GM19238 (cell line): Measurements from ENCODE around the gene B4GALT5.
"Not testable (repeated sequence)": the region's sequence is repeated elsewhere in the genome, so short reads cannot be mapped to it uniquely, and the experiment has no call there.

Experiments
- DNase-seq: peaks from one replicate; pipeline ENCODE4 v3.0.0; 2011; ENCODE audit warnings: low spot score; ENCODE audit not compliant: insufficient read length

The B4GALT5 gene

DNA sequence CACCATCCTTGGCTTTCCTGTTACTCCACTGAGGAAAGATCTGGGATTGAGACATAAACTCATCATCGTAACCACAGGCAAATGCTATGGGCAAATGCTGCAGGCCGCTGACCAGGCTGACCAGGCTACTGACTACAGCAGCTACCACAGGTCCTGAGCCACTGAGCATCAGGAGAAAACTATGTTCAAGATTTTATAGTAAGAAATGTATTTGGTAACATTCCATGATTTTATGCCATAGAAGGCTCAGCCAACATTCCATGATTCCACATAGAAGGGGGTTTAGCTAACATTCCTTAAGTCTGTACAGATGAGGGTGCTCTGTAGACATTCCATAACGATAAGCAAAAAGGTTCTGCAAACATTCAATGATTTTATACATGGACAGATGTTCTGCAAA lies 16.1 kb upstream of the B4GALT5 start:
- DNase-seq: no peak

DNA sequence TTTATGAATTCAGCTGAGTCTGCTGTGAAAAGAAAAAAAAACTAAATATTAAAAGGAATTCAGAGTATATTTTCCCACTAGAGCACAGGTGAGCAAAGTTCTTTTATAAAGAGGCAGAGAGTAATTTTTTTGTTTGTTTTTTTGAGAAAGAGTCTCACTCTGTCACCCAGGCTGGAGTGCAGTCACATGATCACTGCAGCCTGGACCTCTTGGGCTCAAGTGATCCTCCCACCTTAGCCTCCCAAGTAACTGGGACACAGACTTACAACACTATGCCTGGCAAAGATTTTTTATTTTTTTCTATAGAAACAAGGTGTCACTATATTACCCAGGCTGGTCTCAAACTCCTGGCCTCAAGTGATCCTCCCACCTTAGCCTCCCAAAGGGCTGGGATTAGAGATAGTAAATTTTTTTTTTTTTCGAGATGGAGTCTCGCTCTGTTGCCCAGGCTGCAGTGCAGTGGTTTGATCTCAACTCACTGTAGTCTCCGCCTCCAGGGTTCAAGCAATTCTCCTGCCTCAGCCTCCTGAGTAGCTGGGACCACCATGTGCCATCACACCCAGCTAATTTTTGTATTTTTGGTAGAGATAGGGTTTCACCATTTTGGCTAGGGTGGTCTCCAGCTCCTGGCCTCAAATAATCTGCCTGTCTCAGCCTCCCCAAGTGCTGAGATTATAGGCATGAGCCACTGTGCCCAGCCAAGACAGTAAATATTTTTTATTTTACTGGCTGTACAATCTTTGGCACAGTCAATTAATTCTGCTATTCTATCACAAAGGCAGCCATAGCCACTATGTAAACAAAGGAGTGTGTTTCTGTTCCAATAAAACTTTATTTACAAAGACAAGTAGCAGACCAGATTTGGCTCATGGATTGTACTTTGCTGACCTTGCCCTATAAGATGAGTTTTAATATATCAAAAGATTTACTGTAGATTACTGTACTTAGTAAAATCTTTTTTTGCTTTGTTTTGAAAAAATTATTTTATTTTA lies 14.5 kb upstream of the B4GALT5 start:
- DNase-seq: no peak

DNA sequence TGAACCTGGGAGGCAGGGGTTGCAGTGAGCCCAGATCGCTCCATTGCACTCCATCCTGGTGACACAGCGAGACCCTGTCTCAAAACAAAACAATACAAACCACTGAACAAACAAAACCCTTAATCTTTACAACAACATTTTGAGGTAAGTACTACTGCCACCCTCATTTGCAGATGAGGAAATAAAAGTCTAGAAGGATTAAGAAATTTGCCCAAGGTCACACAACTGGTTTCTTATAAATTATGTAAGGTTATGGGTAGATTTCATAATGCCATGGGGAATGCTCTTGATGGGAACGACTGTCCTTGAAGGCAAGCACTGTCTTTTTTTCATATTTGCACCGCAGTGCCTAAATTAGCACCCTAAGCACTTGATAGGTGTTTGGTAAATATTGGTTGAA lies 13.8 kb upstream of the B4GALT5 start:
- DNase-seq: no peak

DNA sequence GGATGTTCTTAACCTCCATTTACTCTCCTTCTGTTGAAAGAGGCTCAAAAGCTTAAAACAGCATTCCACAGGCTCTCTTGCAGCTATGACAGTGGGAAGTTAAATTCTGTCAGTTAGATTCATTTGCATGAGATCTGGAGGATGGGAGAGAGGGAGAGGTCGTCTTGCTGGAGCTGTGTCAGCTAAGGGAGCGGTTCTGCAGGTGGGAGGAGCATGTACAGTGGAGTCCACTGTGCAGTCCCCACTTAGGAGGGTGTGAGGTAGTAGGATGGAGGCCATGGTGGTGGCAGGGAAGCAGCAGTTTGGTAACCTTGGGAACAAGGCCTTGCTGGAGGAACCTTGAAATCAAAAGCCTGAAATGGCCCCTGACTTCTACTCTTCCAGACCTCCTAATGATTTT lies 12.0 kb upstream of the B4GALT5 start:
- DNase-seq: no peak

DNA sequence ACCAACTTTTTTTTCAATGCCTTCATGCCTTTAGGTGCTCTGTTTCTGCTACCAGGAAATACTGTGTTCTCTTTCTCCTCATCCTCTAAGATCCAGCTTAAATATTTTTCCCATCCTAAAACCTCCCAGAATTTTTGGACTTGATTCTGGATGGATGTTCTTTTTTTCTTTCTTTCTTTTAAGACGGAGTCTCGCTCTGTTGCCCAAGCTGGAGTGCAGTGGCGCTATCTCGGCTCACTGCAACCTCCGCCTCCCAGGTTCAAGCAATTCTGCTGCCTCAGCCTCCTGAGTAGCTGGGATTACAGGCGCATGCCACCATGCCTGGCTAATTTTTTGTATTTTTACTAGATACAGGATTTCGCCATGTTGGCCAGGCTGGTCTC lies 11.5 kb upstream of the B4GALT5 start:
- not testable (repeated sequence) for DNase-seq

DNA sequence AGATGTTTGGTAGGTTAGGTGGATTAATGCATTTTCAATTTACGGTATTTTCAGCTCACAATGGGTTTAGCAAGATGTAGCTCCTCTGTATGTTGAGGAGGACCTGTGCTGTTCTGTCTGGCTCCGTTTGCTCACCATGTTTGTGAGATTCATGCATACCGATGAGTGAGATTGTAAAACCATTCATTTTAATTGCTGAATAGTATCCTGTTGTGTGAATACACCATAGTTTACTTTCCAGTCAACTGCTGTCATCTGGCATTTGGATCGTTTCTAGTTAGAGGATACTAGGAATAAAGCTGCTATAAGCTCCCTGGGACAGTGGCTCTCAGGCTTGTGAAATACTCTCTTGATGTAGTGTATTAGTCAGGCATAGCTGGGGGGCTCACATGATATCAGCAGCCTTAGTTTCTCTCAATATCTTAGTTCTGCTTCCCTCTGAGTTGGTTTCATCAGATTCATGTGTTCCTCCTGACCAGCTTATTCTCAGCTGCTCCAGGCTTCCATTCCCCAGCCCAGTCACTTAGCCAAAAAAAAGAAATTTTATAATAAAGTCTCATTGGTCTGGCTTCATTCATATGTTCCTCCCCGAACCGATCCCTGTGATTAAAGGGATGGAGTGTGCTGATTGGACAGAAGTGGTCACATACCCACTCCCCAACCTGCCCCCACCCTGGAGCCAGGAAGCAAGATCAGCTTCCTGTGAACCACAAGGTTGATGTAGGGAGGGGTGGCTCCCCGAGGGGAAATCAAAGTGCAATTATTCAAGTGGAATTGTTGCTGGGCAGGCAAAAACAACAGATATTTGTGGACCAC lies 10.9 kb upstream of the B4GALT5 start:
- DNase-seq: no peak

DNA sequence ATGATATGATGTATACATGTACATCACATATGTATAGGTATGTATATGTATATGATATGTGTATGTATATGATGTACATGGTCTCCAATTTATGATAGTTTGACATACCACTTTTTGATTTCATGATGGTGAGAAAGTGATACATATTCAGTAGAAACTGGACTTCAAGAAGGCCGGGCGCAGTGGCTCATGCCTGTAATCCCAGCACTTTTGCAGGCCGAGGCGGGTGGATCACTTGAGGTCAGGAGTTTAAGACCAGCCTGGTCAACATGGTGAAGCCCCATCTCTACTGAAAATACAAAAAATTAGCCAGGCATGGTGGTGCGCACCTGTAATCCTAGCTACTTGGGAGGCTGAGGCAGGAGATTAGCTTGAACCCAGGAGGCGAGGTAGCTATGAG lies 10.1 kb upstream of the B4GALT5 start:
- not testable (repeated sequence) for DNase-seq

DNA sequence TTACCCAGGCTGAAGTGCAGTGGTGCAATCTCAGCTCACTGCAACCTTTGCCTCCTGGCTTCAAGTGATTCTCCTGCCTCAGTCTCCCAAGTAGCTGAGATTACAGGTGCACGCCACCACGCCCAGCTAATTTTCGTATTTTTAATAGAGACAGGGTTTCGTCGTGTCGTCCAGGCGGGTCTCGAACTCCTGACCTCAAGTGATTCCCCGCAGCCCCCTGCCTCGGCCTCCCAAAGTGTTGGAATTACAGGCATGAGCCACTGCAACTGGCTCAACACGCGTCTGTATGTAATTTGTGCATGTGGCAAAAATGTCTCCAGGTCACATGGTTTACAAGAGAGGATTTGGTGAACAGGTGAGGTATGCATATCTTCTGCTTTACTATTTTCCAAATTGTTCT lies 7.6 kb upstream of the B4GALT5 start:
- DNase-seq: not testable (repeated sequence)

DNA sequence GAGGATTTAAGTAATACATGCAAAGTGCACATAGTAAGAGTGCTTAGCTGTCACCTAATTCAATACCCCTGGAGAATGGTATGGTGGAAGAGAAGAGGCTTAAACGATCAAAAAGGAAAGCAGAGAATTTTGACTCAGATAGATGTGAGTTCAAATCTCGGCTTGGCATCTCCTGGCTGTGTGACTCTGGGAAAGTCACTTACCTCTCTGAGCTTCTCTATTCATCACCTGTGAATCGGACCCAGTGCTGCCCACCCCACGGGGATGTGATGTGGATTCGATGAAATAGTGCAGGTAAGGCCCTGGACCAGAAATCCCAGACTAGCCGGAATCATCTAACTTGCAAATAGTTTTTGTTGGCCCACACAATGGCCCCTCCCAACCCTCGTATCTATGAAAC lies 1.8 kb upstream of the B4GALT5 start:
- DNase-seq: no peak

DNA sequence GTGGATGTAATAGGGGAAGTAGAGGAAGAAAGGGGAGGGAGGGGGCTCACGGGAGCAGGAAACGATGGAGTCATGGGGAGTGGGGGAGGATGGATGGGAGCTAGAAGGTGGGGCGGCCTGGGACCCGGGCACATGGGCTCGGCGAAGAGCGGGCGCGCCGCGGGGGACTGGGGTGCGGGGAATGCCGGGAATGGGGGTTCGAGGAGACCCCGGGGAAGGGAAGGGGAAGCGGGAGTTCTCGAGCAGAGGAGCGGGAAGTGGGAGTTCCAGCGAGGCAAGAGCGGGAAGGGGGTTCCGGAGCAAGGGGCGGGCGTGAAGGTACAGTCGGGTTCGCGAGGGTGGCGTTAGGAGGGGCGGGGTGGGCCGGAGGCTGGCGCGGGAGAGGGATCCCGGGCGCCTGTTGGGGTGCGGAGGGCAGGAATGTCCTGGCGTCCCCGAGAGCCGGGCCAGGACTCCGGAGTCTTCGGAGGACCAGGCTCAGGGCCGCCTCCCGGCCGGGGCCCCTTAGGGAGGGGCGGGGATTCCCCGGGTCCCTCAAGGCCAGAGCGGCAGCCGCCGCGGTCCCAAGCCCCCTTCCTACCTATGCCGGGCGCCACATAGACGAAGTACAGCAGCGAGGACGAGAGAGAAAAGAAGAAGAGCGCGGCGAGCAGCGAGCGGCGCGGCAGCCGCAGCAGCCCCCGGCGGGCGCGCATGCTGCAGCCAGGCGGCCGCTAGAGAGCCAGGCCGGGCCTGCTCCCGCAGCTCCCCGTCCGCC lies 504 bp downstream of the B4GALT5 start:
- DNase-seq: peak; percentile 26

DNA sequence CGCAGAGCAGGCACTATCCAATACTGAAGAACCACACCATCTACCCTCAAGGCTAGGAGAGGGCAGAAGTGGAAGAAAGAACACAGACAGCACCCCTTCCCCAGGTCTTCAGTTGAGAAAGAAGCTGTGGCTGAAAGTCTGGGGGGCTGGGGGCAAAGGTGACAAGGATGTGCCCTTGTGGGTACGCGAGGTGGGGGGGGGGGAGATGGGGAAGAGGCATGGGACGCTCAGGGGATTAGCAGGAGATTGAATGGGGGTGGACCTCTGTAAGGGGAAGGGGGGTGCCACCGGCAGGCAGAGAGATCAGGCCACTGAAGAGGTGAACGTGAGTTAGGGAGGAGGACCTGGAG lies 1.1 kb downstream of the B4GALT5 start:
- DNase-seq: no peak

DNA sequence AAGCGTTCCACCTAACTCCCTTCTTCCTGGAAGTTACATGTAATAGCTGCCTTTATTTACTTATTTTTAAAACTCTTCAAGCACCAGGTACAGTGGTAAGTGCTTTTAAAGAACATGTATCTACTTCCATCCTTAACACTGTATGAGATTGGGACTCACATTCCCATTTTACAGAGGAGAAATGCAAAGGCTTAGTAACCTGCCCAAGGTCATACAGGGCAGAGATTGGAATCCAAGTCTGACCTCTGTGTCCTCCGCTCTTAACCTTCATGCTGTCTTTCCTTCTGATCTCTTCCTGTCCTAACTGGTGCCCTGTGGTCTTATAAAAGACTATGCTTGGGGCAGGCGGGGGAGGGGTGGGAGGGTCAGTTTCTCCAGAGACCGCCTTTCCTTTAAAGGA lies 1.6 kb downstream of the B4GALT5 start:
- no peak for DNase-seq

DNA sequence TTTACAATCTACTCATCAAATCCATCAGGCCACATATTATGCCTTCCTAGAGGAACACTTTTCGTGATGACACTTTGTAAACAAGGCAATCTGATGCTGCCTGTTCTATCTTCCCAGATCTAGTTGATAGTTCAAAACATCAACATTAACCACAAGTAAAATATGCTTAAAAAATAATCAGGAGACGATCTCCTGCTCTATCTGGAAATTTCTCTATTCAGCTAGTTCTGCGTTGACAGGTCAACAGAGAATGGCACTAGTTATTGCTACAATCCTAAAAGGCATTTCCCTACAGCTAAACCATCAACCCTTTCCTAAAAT lies 2.1 kb downstream of the B4GALT5 start:
- DNase-seq: no peak

DNA sequence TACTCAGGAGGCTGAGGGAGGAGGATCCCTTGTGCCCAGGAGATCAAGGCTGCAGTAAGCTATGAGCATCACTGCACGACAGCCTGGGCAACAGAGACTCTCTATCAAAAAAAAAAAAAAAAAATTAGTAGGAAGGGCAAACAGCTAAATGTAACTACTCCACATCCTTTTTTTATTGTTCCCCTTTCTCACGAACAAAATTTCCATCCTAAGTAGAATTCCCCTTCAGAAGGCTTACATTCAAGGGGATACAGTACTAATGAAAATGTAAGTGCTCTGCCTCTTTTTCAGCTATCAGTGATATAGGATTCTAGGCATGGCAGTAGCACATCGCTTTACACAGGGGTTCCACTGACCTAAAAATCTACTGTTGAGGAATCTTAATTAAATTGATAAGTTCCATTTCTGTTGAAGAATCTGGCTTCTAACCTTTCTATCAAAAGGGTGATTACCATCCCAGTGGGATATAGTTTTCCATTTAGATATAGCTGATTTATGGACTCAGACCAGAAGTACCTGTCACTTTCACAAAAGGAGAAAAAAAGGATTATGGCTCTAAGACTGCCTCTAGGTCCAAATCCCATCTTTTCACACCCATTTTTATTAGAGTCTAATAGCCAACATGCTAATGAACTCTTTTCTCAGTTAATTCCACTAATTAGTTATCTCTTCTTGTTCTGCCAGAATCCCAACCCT lies 2.6 kb downstream of the B4GALT5 start:
- no peak for DNase-seq

DNA sequence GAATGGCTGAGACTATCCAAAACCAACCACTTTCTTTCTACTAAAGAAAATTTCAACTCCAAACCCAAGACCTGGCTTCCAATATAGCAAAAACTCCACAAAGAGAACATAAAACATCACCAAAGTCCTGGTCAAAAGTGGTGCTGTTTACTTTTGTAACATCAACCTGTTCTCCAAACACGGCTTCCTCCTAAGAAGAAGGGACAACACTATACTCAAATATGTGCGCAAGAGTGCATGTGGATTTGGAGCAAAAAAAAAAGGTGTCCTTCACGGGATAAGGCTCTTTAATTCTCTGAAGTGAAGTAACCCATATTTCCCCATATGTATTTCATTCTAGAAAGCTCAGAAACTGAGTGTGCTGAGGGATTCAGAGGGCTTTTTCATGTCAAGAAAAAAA lies 6.6 kb downstream of the B4GALT5 start:
- no peak for DNase-seq

DNA sequence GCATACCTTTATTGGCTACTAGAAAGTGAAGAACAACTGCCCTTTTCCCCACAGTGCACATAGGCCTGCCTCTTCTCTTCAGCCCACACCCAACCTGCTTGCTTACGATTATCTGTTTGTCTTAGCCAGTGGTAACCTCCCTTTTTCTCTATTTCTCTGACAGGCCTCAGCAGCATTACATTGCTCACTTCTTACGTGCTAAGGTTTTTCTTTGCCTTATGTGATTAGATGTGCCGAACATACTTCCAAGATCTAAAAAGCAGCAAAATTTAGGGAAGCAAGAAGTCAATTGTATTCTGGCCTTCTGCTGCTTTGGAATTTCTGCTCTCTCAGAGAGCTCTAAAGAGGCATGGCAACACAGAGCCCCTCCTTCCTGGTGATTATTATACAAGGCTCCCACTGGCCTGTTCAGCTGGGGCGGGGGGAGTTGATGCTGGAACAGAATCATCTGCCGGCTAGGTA lies 7.0 kb downstream of the B4GALT5 start:
- DNase-seq: no peak

DNA sequence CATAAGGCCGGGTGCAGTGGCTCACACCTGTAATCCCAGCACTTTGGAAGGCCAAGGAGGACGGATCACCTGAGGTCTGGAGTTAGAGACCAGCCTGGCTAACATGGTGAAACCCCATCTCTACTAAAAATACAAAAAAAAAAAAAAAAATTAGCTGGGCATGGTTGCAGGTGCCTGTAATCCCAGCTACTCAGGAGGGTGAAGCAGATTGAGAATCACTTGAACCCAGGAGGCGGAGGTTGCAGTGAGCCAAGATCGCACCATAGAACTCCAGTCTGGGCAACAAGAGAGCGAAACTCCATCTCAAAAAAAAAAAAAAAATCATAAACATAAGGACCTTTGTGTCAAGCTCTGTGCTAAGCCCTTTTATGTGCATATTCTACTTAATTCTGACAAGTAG lies 7.8 kb downstream of the B4GALT5 start:
- not testable (repeated sequence) for DNase-seq

DNA sequence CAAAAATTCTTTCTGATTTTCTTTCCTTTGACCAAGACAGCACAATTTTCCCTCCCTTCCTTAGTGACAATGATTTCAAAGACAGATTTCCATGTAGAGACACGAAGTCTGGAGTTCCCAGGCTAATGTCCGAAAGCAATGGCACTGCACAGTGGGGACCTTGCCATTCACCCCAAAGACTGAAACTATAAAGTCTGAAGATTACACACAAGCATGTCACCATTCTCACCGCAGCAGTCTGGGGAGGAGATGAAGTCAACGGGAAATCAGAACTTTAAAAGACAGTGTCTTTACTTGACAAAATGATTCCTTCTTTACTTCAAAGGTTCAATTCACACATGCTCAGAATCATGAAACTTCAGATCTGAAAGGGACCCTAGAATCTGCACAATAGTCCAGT lies 8.3 kb downstream of the B4GALT5 start:
- no peak for DNase-seq

DNA sequence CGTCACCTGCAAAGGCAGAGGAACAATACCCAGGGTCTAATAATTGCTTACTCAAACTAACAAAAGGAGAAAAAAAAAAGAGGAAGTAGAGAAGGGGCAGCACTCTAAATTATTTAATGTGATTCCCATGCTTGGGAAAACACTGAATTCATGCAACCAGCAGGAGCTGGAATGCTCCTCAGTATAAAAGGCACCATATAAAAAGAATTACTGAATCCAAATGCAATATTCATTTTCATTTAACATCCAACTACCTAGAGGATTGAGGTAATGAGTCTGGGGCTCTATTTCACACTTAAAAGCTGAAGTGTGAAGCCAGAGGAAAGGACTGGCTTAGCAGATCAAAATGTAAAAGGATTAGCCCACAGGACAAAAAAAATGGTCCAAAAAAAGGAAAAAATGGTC lies 8.7 kb downstream of the B4GALT5 start:
- no peak for DNase-seq

DNA sequence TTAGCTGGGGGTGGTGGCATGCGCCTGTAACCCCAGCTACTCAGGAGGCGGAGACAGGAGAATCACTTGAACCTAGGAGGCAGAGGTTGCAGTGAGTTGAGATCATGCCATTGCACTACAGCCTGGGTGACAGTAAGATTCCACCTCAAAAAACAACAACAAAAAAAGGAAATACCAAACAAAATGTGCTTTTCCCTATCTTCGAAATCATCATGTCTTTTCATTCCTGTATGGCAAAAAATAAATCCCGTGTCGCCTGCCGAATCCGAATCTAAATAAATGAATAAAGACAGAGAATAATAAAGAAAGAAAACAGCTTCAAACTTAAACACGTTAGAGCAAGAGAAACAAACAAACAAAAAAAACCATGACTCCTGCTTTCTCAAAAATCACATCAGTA lies 11.8 kb downstream of the B4GALT5 start:
- DNase-seq: no peak

DNA sequence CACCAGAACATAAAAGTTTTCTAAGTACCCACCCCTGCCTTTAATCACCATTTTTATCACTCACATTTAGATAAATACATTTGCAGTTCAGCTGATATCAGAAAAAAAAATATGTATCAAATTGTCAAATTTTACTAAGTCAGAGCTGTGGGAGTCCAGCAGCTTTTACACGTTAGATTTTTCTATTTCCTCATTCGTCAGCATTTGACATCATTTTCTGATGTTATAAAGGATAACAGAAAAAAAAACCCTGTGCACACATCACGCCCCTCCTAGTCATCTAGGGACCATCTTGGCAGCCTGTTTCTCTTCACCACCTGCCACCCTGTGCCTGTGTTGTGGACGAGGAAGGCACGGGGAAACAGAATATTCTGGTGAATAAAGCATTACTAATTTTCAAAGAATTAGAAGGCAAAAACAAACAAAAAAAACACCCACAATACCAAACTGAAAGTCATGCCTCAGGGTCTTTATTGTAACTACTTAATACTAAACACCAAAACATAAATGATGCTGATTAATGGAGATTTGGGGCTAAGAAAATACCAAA lies 12.4 kb downstream of the B4GALT5 start:
- DNase-seq: no peak
